Measurements from ENCODE around the gene FGD6. TPM values are rescaled to one million over a fixed set of nuclear protein-coding genes. Genes with fewer than 3 reads are reported as not detected.

The FGD6 gene
- total RNA-seq, 1 donor from 2014 or later: 33.9 TPM

DNA sequence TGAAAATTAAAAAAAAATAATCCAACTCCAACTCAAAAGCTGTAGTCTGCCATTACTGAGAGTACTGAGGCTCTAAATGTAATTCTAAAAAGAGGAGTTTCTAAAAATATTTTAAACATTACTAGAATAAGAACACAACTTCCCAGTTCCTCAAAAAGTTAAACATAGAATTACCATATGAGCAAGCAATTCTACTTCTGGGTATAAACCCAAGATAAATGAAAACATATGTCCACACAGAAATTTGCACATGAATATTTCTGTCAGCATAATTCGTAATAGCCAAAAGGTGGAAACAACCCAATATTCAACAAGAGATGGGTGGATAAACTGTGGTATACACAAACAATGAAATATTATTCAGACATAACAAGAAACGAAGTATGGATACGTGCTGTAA lies 128.9 kb downstream of the FGD6 start:
- no peak for DNase-seq (ENCODE audit: low read depth)

DNA sequence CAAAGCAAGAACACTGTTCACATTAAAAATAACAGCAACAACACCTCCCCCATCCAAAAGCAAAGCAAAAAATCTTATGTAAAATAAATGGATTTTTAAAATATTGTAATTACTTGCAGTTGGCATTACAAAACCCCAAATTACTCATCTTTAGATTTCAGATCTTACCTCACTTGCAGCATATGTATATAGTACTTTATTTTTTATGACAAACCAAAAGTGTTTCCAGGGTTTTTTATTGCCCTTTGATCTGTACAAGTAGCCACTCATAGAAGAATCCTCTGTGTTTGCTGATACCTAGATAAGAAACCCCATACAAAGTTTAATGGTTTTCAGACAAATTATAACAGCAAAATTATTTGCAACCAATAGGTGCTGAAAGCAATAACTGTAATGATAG lies 131.7 kb downstream of the FGD6 start:
- DNase-seq (ENCODE audit: low read depth): no peak

DNA sequence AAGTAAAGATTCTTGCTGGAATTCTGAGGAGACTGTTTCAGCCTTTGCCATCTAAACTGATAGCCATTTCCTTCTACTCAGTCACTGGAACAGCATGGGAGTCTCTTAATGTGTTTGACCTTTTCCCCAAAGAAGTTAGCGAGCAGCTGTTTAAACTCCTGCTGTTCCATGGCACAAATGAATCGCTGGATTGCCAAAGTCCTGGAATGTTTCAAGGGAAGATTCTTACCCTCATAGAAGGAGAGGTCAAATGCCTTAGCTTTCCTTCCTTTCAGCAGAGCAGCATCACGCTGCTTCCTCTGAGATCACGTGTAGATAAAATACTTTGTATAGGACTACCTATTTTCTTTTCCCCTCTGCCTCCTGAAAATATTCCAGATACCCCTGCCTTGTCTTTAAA lies 133.3 kb downstream of the FGD6 start:
- peak; percentile 85 for DNase-seq (ENCODE audit: low read depth)

DNA sequence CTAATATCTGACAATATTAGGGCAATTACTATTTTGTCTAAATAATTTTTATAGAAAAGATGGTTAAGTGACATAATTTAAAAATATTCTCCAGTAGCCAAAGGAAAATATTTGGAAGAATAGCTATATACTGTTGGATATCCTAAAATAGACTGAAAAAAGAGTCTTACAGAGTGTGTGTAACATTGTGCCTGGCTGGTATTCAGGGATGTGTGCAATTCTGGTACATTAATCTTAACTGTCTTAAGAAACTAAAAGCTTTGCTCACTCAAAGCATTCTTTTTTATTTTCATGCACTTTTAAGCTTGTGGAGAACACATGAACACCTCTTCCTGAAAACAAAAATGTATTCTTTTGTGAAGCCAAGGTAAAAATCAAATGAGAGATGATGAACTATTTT lies 133.8 kb downstream of the FGD6 start:
- no peak for DNase-seq (ENCODE audit: low read depth)

DNA sequence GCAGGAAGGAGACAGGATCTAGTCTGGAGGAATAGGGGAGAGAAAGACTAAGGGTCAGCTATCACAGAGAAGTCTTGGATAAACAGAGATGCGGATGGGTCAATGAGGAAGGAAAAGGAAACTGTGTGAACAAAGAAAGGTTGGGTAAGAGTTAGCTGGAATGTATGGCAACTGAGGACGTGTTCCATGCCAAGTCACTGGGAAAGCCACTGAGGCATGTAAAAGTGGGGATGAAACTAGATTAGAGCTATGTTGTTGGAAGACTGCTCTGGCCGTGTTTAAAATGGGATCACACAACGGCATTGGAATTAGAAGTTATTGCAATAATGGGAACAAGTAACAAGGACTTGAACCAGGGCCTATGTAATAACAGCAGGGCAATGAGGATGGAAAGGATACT lies 139.9 kb downstream of the FGD6 start:
- DNase-seq (ENCODE audit: low read depth): peak; percentile 21

DNA sequence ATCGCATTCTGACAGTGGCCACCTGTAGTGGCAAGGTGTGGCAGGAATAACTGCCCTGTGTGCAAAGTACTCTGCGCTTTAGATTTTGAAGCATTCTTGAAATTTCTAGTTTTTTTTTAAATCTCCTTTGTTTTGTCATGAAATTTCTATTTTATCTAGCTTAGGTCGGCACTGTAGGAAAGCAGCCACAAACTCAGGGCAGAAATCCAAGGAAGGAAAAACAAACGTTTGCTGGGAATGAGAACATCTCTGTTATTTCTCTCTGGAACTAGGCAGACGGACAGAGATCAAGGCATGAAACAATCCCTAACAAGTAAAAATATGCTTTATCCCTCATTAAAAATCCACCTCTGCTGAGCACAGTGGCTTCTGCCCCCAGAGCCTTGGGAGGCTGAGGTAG lies 142.5 kb downstream of the FGD6 start:
- DNase-seq (ENCODE audit: low read depth): no peak

DNA sequence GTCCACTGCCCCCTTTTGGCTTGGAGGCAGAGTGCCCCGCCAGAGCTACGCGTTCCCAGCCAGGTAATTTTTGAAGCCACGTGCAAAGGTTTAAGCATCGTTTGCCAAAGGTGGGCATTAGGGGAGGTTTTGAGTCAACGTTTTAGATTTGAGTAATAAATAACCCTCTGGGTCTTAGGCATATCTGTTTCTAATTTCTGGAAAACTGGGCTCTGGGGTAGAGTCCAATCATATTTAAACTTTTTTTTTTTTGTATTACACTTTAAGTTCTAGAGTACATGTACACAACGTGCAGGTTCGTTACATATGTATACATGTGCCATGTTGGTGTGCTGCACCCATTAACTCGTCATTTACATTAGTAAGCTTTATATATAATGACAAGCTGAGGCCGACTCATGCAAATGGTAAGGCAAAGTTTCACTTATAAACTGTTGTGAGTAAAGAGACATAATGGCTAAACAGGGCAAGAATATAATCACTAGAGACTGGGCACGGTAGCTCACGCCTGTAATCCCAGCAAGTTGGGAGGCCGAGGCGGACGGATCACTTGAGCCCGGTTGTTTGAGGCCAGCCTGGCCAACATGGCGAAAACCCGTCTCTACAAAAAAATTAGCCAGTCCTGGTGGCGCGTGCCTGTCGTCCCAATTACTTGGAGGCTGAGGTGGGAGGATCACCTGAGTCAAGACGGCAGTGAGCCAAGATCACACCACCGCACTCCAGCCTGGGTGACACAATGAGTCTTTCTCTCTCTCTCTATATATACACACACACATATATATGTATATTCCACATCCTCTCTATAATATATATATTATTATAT lies 143.4 kb downstream of the FGD6 start:
- DNase-seq (ENCODE audit: low read depth): no peak

DNA sequence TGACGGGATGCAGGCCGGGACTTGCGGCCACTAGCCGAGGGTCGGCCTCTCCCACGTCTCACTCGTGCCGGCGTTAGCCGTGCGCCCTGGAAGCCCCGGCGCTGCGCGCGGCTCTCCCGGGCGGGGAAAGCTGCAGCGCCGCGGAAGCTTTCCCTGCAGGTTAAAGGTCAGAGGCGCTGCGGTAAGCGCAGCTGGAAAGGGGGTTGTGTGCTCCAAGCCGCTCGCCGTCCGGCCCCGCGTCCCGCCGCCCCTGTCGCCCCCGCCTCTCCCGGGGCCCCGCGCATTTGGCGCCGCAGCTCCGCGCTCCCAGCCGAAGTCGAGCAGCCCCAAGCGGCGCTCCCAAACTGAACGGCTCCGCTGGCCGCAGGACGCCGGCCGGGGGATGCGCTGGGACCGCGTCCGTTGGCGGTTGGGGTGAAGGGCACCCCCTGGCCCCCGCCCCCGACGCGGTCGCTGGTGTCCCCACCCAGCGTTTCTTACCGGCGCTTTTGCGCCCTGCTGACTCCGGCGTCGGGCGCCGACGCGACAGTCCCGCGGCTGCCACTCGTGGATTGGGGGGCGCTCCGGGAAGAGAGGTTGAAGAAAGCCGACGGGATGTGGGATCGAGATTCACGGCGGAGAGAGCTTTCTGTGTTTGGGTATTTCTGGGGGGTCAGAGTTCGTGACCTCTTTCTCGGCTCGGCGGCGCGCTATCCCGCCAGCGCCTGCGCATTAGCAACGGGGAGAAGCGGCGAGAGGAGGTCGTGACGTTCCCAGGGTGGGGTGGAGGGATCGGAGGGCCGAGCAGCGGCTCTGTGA lies 144.2 kb downstream of the FGD6 start, which contains the start of gene NR2C1:
TSS of gene NR2C1 (minus strand) at position 719 of the 798 bp plus-strand sequence. CDS start 6,234 bp downstream, outside the sequence.
- peak; percentile 81 for DNase-seq (ENCODE audit: low read depth)

DNA sequence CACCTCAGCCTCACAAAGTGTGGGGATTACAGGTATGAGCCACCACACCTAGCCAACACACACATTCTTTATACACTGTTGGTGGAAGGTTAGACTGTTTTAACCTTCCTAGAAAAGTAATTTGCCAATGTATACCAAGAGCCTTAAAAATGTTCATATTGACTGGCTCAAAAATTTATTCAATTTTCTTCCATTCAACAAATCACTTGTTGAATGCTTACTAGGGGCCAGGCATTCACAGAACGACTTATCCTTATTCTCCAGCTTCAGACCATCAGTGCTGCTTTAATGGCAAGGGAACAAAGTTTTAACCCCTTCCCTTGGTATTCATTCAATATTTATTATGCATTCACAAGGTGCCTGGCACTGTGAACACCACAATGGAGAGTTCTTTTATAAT lies 146.9 kb downstream of the FGD6 start:
- DNase-seq (ENCODE audit: low read depth): no peak

DNA sequence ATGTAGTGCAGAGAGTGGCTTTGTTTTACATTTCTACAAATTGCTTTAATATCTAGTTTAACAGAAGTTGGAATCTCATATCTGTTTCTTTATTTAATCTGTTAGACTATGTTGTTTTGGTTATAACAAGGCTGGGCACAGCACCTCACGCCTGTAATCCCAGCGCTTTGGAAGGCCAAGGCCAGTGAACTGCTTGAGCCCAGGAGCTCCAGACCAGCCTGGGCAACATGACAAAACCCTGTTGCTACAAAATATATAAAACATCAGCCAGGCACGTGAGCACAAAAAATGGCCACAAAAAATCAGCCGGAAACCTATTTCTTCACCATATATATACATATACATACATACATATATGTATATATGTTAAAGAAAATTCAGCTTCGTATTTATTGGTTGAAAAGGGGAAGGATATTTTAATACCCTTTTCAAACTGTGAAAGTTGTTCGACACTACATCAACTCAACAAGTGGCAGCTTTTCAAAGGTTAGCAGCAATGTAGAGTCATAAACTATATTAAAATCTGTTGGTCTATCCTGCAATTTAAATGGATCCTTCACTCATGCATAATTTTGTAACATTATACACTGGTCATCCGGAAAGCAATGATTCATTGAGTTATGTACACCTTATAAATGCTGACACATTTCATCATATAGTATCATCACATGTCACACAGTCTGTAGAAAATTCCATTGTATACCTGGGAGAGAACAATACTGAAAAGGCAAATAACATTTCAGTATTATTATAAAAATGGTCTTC lies 151.0 kb downstream of the FGD6 start:
- no peak for DNase-seq (ENCODE audit: low read depth)

DNA sequence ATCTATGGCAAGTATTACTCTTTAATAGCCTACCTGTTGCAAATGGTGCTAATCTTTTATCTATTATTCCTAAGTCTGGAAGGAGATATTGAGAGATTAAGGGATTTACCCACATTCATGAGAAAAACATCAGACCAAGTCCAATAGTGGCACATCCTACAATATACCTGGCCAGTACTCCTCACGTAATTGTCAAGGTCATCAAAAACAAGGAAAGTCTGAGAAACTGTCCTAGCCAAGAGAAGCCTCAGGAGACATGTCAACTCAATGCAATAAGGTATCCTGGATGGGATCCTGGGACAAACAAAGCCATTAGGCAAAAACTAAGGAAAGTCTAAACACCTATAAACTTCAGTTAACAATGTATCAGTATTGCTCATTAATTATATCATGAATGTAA lies 156.3 kb downstream of the FGD6 start:
- no peak for DNase-seq (ENCODE audit: low read depth)

DNA sequence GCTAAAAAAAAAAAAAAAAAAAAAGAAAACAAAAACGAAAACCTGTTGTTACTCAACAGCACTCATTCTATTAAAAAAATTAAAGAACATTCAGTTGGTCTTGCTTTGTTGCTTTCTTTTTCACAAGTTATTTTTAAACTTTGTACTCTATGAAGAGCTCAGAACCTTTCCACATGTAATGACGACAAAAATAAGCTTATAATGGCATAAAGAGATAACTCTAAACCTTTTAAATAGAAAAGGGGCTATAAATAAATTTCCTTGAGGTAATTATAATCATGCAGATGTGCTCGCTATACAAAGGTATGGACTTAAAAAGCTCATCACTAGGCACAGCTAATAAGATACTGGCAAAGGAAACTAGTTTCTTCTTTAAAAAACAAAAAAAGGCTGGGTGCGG lies 157.3 kb downstream of the FGD6 start:
- DNase-seq (ENCODE audit: low read depth): no peak

DNA sequence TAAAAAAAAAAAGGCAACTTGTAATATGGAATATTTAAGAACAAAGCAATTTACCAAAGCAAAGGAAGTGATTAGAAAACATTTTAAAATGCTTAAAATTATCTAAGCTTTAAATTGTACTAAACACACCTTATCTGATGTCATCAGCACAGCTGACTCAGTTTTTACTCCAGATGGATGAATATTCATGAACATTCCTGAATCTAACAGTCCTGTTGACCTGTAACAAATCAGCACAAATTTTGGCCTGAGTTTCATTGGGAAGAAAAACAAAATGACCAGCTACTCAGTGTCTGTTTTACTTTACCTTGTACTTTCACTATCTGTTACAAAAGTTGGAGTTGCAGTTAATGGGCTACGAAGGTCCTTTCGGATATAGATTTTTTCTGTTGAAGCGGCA lies 159.8 kb downstream of the FGD6 start:
- DNase-seq (ENCODE audit: low read depth): peak; percentile 49

DNA sequence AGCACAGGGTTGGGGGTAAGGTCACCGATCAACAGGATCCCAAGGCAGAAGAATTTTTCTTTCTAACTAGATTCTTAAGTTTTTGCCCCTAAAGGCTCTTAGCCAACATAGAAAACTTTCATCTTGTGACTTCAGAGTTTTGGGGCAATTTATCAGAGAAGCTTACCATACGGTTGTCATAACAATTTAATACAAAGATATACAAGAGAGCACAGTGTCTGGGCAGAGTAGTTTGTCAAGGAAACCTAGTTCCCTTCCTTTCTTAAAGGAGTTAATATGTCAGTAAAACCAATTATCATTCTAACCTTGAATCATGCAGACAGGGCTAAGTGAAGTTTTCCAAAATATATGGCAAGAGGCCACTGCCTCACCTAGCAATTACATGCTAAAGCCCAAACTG lies 162.2 kb downstream of the FGD6 start:
- no peak for DNase-seq (ENCODE audit: low read depth)

DNA sequence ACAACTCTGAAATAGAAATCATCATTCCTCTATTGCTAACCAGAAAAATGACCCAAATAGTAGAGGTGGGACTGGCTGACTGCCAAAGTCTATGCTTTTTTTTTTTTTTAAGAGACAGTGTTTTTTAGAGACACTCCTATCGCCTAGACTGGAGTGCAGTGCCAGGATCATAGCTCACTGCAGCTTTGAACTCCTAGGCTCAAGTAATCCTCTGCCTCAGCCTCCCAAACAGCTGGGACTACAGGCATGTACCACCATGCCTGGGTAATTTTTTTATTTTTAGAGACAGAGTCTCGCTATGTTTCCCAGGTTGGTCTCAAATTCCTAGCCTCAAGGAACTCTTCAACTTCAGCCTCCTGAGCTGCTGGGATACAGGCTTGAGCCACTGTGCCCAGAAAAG lies 163.1 kb downstream of the FGD6 start:
- no peak for DNase-seq (ENCODE audit: low read depth)

DNA sequence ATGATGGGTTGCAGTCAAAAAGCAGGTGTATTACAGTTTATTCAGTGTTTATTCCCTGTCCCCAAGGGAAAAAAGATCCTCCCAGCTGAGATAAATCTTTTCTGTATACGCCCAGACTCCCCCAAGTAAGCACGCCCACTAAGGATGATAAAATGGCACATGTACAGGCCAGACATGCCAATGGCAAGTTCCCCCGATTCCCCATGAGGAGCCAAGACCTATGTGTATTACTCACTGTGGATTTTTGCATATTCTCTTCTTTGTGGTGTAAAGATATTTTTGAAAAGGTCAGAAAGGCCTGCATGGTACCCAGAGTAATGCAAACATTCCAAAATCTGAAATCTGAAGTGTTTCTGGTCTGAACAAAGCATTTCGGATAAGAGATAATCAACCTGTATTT lies 166.0 kb downstream of the FGD6 start:
- DNase-seq (ENCODE audit: low read depth): no peak

DNA sequence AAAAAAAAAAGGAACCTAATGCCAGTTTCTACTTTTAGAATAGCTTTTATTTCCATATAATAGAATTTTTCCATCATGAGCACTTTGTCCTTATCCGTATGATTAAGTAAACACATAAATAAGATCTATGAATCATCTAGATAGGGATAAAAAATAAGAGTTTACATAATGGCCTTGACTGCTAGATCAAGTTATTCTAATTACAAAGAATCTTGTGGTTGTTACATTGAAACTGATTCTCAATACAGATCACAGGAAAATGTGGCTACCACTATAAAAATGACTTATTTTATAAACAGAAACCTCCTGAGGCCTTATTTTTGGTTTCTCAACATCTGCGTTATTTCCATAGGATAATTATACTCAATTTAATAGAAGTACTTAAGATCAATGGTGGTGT lies 179.4 kb downstream of the FGD6 start:
- no peak for DNase-seq (ENCODE audit: low read depth)

DNA sequence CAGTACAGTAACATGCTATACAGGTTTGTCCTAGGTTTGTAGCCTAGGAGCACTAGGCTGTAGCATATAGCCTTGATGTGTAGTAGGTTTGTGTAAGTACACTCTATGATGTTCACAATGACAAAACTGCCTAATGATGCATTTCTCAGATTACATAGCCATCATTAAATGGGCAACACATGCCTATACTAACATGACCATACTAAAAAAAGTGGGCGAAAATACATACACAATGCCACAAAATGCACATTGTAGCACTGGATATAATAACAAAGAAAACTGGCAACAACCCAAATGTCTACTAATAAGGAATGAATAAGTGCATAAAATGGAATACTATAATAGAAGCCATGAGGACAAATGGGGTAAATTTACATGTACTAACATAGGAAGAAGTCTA lies 182.5 kb downstream of the FGD6 start:
- no peak for DNase-seq (ENCODE audit: low read depth)
